SK-N-SH treated with all-trans-retinoic acid at 6 μM for 48 hours (cell line): ENCODE results near the gene KRTAP12-2.

Experiments used
- ATAC-seq: fragments of 200-7000 bp; cut with Tn5 transposase; 3 replicates; pipeline ENCODE4 v1.9.1; 2020; ENCODE audit warnings: mild to moderate bottlenecking, moderate library complexity
- BACH2 ChIP-seq: fragments of 250-450 bp; sonication (Bioruptor Pico); IDR thresholded peaks from 2 replicates; pipeline ENCODE4 v1.9.0; 2021; ENCODE audit warnings: mild to moderate bottlenecking, borderline replicate concordance
- CSDC2 ChIP-seq: fragments of 250-450 bp; sonication (Bioruptor Pico); IDR thresholded peaks from 2 replicates; pipeline ENCODE4 v1.5.0; 2020; ENCODE audit warnings: mild to moderate bottlenecking, moderate library complexity
- ESRRG ChIP-seq: fragments of 250-450 bp; sonication (Bioruptor Pico); IDR thresholded peaks from 2 replicates; pipeline ENCODE4 v1.6.1; 2021; ENCODE audit warnings: mild to moderate bottlenecking
- GLIS3 ChIP-seq: fragments of 250-450 bp; sonication (Bioruptor Pico); IDR thresholded peaks from 2 replicates; pipeline ENCODE4 v1.5.0; 2020; ENCODE audit warnings: mild to moderate bottlenecking, moderate library complexity
- ISL1 ChIP-seq: fragments of 250-450 bp; sonication (Bioruptor Pico); IDR thresholded peaks from 2 replicates; pipeline ENCODE4 v2.1.2; 2022; ENCODE audit warnings: mild to moderate bottlenecking, moderate library complexity
- RARB ChIP-seq: fragments of 250-450 bp; sonication (Bioruptor Pico); IDR thresholded peaks from 2 replicates; pipeline ENCODE4 v1.8.0; 2021; ENCODE audit warnings: mild to moderate bottlenecking, moderate library complexity
- SNAI2 ChIP-seq: fragments of 250-450 bp; sonication (Bioruptor Pico); IDR thresholded peaks from 2 replicates; pipeline ENCODE4 v1.5.0; 2020; ENCODE audit warnings: mild to moderate bottlenecking, moderate library complexity
- TCF4 ChIP-seq: fragments of 250-450 bp; sonication (Bioruptor Pico); IDR thresholded peaks from 2 replicates; pipeline ENCODE4 v1.8.0; 2021; ENCODE audit warnings: mild to moderate bottlenecking, moderate library complexity, borderline replicate concordance
- TOX ChIP-seq: fragments of 250-450 bp; sonication (Bioruptor Pico); IDR thresholded peaks from 2 replicates; pipeline ENCODE4 v1.8.0; 2021; ENCODE audit warnings: mild to moderate bottlenecking, moderate library complexity, borderline replicate concordance
- ZC3H10 ChIP-seq: fragments of 250-450 bp; sonication (Bioruptor Pico); IDR thresholded peaks from 2 replicates; pipeline ENCODE4 v1.5.1; 2021; ENCODE audit warnings: mild to moderate bottlenecking, moderate library complexity
- ZFP3 ChIP-seq: fragments of 250-450 bp; sonication (Bioruptor Pico); IDR thresholded peaks from 2 replicates; pipeline ENCODE4 v1.5.0; 2020; ENCODE audit warnings: mild to moderate bottlenecking, moderate library complexity
- ZFP30 ChIP-seq: fragments of 450-650 bp; formaldehyde crosslinking; IDR thresholded peaks from 2 replicates; pipeline ENCODE4 v1.5.0; 2022; ENCODE audit warnings: mild to moderate bottlenecking, moderate library complexity
- ZNF565 ChIP-seq: fragments of 450-650 bp; formaldehyde crosslinking; conservative IDR thresholded peaks from 2 replicates; pipeline ENCODE4 v1.5.0; 2020; ENCODE audit warnings: low read depth, mild to moderate bottlenecking, moderate library complexity
- ZNF70 ChIP-seq: fragments of 450-650 bp; formaldehyde crosslinking; IDR thresholded peaks from 2 replicates; pipeline ENCODE4 v1.5.0; 2020; ENCODE audit warnings: mild to moderate bottlenecking, moderate library complexity
- ZNF8 ChIP-seq: fragments of 450-650 bp; formaldehyde crosslinking; IDR thresholded peaks from 2 replicates; pipeline ENCODE4 v1.5.0; 2020; ENCODE audit warnings: mild to moderate bottlenecking, moderate library complexity
- TF ChIP-seq, protein P1 (sequence below): fragments of 250-450 bp; sonication (Bioruptor Pico); IDR thresholded peaks from 2 replicates; pipeline ENCODE4 v1.8.0; 2021; ENCODE audit warnings: low read depth, mild to moderate bottlenecking, moderate library complexity, borderline replicate concordance
- TF ChIP-seq, protein P2 (sequence below): fragments of 250-450 bp; sonication (Bioruptor Pico); IDR thresholded peaks from 2 replicates; pipeline ENCODE4 v1.8.0; 2020; ENCODE audit warnings: mild to moderate bottlenecking, moderate library complexity, borderline replicate concordance
- TF ChIP-seq, protein P3 (sequence below): fragments of 250-450 bp; sonication (Bioruptor Pico); IDR thresholded peaks from 2 replicates; pipeline ENCODE4 v1.5.1; 2021; ENCODE audit warnings: mild to moderate bottlenecking, moderate library complexity
- TF ChIP-seq, protein P4 (sequence below): fragments of 250-450 bp; sonication (Bioruptor Pico); IDR thresholded peaks from 2 replicates; pipeline ENCODE4 v1.5.0; 2020; ENCODE audit warnings: mild to moderate bottlenecking, moderate library complexity
- TF ChIP-seq, protein P5 (sequence below): fragments of 250-450 bp; sonication (Bioruptor Pico); IDR thresholded peaks from 2 replicates; pipeline ENCODE4 v1.5.1; 2020; ENCODE audit warnings: low read depth, mild to moderate bottlenecking, moderate library complexity

Gene KRTAP12-2, protein sequence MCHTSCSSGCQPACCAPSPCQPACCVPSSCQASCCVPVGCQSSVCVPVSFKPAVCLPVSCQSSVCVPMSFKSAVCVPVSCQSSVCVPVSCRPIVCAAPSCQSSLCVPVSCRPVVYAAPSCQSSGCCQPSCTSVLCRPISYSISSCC

DNA sequence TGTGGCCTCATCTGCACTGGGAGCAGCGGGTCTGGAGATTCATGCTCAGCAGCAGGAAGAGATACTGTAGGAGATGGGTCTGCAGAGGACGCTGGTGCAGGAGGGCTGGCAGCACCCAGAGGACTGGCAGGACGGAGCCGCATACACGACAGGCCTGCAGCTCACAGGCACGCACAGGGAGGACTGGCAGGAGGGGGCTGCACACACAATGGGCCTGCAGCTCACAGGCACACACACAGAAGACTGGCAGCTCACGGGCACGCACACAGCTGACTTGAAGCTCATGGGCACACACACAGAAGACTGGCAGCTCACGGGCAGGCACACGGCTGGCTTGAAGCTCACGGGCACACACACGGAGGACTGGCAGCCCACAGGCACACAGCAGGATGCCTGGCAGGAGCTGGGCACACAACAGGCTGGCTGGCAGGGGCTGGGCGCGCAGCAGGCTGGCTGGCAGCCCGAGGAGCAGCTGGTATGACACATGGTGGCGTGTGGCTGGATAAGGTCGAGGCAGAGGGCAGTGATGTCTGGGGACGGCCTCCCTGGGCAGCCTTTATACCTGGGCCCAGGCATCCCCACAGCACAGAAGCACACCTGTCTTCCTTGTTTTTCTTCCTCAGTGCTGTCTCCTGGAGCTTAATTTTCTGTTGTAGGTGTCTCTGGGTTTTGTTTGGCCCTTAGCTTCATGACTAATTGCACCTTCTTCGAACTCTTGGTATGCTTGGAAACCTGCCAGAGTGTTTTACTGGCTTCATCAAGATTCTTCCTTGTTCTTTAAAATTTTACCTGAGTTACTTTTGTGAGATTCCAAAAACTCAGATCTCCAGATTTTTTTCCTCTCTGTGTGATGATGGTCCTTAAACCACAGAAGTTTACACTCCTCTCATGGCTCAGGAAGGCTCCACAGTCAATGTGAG is at the start of gene KRTAP12-2:
KRTAP12-2 (minus strand) TSS at position 527 of the 920 bp plus-strand sequence; CDS start at position 486, 41 bp downstream.
- no peak for ATAC-seq
- no peak for TF ChIP-seq ZC3H10
- TF ChIP-seq, protein P1, sequence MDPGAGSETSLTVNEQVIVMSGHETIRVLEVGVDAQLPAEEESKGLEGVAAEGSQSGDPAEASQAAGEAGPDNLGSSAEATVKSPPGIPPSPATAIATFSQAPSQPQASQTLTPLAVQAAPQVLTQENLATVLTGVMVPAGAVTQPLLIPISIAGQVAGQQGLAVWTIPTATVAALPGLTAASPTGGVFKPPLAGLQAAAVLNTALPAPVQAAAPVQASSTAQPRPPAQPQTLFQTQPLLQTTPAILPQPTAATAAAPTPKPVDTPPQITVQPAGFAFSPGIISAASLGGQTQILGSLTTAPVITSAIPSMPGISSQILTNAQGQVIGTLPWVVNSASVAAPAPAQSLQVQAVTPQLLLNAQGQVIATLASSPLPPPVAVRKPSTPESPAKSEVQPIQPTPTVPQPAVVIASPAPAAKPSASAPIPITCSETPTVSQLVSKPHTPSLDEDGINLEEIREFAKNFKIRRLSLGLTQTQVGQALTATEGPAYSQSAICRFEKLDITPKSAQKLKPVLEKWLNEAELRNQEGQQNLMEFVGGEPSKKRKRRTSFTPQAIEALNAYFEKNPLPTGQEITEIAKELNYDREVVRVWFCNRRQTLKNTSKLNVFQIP (CRISPR knock-in tag) = no peak
- no peak for TF ChIP-seq TOX (CRISPR knock-in tag)
- TF ChIP-seq, protein P2, sequence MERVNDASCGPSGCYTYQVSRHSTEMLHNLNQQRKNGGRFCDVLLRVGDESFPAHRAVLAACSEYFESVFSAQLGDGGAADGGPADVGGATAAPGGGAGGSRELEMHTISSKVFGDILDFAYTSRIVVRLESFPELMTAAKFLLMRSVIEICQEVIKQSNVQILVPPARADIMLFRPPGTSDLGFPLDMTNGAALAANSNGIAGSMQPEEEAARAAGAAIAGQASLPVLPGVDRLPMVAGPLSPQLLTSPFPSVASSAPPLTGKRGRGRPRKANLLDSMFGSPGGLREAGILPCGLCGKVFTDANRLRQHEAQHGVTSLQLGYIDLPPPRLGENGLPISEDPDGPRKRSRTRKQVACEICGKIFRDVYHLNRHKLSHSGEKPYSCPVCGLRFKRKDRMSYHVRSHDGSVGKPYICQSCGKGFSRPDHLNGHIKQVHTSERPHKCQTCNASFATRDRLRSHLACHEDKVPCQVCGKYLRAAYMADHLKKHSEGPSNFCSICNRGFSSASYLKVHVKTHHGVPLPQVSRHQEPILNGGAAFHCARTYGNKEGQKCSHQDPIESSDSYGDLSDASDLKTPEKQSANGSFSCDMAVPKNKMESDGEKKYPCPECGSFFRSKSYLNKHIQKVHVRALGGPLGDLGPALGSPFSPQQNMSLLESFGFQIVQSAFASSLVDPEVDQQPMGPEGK (CRISPR knock-in tag) = no peak
- no peak for TF ChIP-seq ZNF565
- TF ChIP-seq ISL1 (CRISPR knock-in tag) = no peak
- TF ChIP-seq, protein P3, sequence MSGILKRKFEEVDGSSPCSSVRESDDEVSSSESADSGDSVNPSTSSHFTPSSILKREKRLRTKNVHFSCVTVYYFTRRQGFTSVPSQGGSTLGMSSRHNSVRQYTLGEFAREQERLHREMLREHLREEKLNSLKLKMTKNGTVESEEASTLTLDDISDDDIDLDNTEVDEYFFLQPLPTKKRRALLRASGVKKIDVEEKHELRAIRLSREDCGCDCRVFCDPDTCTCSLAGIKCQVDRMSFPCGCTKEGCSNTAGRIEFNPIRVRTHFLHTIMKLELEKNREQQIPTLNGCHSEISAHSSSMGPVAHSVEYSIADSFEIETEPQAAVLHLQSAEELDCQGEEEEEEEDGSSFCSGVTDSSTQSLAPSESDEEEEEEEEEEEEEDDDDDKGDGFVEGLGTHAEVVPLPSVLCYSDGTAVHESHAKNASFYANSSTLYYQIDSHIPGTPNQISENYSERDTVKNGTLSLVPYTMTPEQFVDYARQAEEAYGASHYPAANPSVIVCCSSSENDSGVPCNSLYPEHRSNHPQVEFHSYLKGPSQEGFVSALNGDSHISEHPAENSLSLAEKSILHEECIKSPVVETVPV (CRISPR knock-in tag) = no peak
- TF ChIP-seq ESRRG = no peak
- TF ChIP-seq, protein P4, sequence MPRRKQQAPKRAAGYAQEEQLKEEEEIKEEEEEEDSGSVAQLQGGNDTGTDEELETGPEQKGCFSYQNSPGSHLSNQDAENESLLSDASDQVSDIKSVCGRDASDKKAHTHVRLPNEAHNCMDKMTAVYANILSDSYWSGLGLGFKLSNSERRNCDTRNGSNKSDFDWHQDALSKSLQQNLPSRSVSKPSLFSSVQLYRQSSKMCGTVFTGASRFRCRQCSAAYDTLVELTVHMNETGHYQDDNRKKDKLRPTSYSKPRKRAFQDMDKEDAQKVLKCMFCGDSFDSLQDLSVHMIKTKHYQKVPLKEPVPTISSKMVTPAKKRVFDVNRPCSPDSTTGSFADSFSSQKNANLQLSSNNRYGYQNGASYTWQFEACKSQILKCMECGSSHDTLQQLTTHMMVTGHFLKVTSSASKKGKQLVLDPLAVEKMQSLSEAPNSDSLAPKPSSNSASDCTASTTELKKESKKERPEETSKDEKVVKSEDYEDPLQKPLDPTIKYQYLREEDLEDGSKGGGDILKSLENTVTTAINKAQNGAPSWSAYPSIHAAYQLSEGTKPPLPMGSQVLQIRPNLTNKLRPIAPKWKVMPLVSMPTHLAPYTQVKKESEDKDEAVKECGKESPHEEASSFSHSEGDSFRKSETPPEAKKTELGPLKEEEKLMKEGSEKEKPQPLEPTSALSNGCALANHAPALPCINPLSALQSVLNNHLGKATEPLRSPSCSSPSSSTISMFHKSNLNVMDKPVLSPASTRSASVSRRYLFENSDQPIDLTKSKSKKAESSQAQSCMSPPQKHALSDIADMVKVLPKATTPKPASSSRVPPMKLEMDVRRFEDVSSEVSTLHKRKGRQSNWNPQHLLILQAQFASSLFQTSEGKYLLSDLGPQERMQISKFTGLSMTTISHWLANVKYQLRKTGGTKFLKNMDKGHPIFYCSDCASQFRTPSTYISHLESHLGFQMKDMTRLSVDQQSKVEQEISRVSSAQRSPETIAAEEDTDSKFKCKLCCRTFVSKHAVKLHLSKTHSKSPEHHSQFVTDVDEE (CRISPR knock-in tag) = no peak
- no peak for TF ChIP-seq ZFP3 (CRISPR knock-in tag)
- TF ChIP-seq BACH2 (CRISPR knock-in tag) = no peak
- TF ChIP-seq TCF4 (CRISPR knock-in tag) = no peak
- no peak for TF ChIP-seq GLIS3 (CRISPR knock-in tag)
- TF ChIP-seq CSDC2 (CRISPR knock-in tag) = no peak
- no peak for TF ChIP-seq RARB (CRISPR knock-in tag)

DNA sequence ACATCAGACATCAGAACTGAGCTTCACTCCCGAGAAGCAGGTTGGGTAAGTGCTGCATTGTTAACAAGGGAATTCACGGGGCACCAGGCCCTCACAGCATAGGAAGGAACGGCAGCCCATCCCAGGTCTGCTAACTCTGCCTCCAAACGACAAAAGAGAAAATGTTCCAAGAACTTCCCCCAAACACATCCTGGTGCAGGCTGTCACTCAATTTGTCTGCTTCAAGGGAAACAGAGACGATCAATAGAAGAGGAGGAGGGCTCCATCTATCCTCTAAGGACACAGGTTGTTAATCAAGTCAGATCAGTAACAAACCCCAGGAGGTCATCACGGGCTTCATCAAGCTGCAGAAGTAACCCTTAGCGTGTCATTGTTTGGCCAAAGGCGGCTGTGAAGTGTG is 48.2 kb upstream of the KRTAP12-2 start:
- no peak for TF ChIP-seq ZC3H10
- TF ChIP-seq ZFP30 = no peak
- TF ChIP-seq BACH2 (CRISPR knock-in tag) = no peak
- no peak for TF ChIP-seq TCF4 (CRISPR knock-in tag)
- no peak for TF ChIP-seq RARB (CRISPR knock-in tag)
- TF ChIP-seq ZNF8 (CRISPR knock-in tag) = no peak
- TF ChIP-seq ZNF70 (CRISPR knock-in tag) = no peak
- no peak for TF ChIP-seq CSDC2 (CRISPR knock-in tag)
- TF ChIP-seq, protein P4 (CRISPR knock-in tag) = no peak
- TF ChIP-seq, protein P1 (CRISPR knock-in tag) = no peak
- TF ChIP-seq SNAI2 (CRISPR knock-in tag) = no peak
- TF ChIP-seq, protein P5, sequence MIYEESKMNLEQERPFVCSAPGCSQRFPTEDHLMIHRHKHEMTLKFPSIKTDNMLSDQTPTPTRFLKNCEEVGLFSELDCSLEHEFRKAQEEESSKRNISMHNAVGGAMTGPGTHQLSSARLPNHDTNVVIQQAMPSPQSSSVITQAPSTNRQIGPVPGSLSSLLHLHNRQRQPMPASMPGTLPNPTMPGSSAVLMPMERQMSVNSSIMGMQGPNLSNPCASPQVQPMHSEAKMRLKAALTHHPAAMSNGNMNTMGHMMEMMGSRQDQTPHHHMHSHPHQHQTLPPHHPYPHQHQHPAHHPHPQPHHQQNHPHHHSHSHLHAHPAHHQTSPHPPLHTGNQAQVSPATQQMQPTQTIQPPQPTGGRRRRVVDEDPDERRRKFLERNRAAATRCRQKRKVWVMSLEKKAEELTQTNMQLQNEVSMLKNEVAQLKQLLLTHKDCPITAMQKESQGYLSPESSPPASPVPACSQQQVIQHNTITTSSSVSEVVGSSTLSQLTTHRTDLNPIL (CRISPR knock-in tag) = no peak
- TF ChIP-seq, protein P3 (CRISPR knock-in tag) = no peak
- no peak for ATAC-seq
